HL-60 (cell line): Measurements from ENCODE around the gene ARSG.

Experiments
- CTCF ChIP-seq: IDR thresholded peaks from one replicate; pipeline ENCODE4 v1.5.1; 2011; ENCODE audit warnings: low read length, control low read depth, inconsistent platforms; ENCODE audit not compliant: insufficient read depth
- POLR2AphosphoS5 ChIP-seq: IDR thresholded peaks from 2 replicates; pipeline ENCODE4 v1.6.1; 2012; ENCODE audit warnings: low read depth
- SPI1 ChIP-seq: IDR thresholded peaks from 2 replicates; pipeline ENCODE4 v1.6.1; 2012; ENCODE audit warnings: low read depth, mild to moderate bottlenecking, borderline replicate concordance

- no peak for TF ChIP-seq CTCF
- no peak for TF ChIP-seq POLR2AphosphoS5
- no peak for TF ChIP-seq SPI1
These were observed 11.4 kb downstream of the ARSG start for GRCh38 chr17:68302666-68303065.
